ENCODE data around the gene PHC2.

- TF ChIP-seq, protein P1, sequence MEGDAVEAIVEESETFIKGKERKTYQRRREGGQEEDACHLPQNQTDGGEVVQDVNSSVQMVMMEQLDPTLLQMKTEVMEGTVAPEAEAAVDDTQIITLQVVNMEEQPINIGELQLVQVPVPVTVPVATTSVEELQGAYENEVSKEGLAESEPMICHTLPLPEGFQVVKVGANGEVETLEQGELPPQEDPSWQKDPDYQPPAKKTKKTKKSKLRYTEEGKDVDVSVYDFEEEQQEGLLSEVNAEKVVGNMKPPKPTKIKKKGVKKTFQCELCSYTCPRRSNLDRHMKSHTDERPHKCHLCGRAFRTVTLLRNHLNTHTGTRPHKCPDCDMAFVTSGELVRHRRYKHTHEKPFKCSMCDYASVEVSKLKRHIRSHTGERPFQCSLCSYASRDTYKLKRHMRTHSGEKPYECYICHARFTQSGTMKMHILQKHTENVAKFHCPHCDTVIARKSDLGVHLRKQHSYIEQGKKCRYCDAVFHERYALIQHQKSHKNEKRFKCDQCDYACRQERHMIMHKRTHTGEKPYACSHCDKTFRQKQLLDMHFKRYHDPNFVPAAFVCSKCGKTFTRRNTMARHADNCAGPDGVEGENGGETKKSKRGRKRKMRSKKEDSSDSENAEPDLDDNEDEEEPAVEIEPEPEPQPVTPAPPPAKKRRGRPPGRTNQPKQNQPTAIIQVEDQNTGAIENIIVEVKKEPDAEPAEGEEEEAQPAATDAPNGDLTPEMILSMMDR (IDR thresholded peaks at IDR 0.05; ENCODE audit: low read length), result no peak
- TF ChIP-seq EZH2 (IDR thresholded peaks at IDR 0.05; ENCODE audit: borderline replicate concordance, low read length), result no peak
Observed at GRCh38 chr1:33371334-33371733, 59.6 kb downstream of the PHC2 start.
